ENCODE results near the gene ZNF436. TPM values are rescaled to one million over a fixed set of nuclear protein-coding genes. Genes with fewer than 3 reads are reported as not detected.

Gene ZNF436
- polyA plus RNA-seq, 1 donor from 2014 or later = 27.1 TPM

GRCh38 chr1:23354245-23354644 is 15.4 kb downstream of the ZNF436 start:
- Histone ChIP-seq H3K9ac (ENCODE audit: low read length) (no peak overlapping the region), H3K27ac (ENCODE audit: low read length) (no peak overlapping the region), H3K27me3 (ENCODE audit: insufficient read depth, low read depth, low read length) (no peaks in the 10 kb centered on the region), H2AFZ (ENCODE audit: low read depth, low read length) (no peak overlapping the region), H3K9me2 (ENCODE audit: insufficient read depth, low read length) (no peaks in the 10 kb centered on the region), H3F3A (ENCODE audit: insufficient read depth, low read length, poor library complexity, severe bottlenecking) (no peaks in the 10 kb centered on the region), H3K36me3 (ENCODE audit: insufficient read depth, low read length) (no peaks in the 10 kb centered on the region), H4K20me1 (ENCODE audit: insufficient read depth) (no peaks in the 10 kb centered on the region), H3K4me2 (ENCODE audit: low read length) (no peak overlapping the region), H3K79me2 (replicated peaks; ENCODE audit: insufficient read depth, low read length) (no peaks in the 10 kb centered on the region), H3K4me3 (ENCODE audit: low read length) (no peak overlapping the region), H3K9me3 (ENCODE audit: low read length) (no peaks in the 10 kb centered on the region)
- TF ChIP-seq EZH2 (IDR thresholded peaks at IDR 0.05; ENCODE audit: borderline replicate concordance, insufficient read depth, low read length, poor library complexity, severe bottlenecking) (no peak), POLR2AphosphoS5 (IDR thresholded peaks at IDR 0.05) (no peak), RAD21 (conservative IDR thresholded peaks at IDR 0.05) (no peak), TAF1 (IDR thresholded peaks at IDR 0.05; ENCODE audit: low read depth) (no peak), EP300 (conservative IDR thresholded peaks at IDR 0.05; ENCODE audit: poor library complexity, severe bottlenecking) (no peak), CTCF (IDR thresholded peaks at IDR 0.05; ENCODE audit: poor library complexity, severe bottlenecking) (no peak), MXI1 (conservative IDR thresholded peaks at IDR 0.05; ENCODE audit: poor library complexity, severe bottlenecking) (no peak), SMC3 (conservative IDR thresholded peaks at IDR 0.05; ENCODE audit: poor library complexity) (no peak)
- TF ChIP-seq, protein P1, sequence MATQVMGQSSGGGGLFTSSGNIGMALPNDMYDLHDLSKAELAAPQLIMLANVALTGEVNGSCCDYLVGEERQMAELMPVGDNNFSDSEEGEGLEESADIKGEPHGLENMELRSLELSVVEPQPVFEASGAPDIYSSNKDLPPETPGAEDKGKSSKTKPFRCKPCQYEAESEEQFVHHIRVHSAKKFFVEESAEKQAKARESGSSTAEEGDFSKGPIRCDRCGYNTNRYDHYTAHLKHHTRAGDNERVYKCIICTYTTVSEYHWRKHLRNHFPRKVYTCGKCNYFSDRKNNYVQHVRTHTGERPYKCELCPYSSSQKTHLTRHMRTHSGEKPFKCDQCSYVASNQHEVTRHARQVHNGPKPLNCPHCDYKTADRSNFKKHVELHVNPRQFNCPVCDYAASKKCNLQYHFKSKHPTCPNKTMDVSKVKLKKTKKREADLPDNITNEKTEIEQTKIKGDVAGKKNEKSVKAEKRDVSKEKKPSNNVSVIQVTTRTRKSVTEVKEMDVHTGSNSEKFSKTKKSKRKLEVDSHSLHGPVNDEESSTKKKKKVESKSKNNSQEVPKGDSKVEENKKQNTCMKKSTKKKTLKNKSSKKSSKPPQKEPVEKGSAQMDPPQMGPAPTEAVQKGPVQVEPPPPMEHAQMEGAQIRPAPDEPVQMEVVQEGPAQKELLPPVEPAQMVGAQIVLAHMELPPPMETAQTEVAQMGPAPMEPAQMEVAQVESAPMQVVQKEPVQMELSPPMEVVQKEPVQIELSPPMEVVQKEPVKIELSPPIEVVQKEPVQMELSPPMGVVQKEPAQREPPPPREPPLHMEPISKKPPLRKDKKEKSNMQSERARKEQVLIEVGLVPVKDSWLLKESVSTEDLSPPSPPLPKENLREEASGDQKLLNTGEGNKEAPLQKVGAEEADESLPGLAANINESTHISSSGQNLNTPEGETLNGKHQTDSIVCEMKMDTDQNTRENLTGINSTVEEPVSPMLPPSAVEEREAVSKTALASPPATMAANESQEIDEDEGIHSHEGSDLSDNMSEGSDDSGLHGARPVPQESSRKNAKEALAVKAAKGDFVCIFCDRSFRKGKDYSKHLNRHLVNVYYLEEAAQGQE (IDR thresholded peaks at IDR 0.05; ENCODE audit: borderline replicate concordance) = no peak

DNA sequence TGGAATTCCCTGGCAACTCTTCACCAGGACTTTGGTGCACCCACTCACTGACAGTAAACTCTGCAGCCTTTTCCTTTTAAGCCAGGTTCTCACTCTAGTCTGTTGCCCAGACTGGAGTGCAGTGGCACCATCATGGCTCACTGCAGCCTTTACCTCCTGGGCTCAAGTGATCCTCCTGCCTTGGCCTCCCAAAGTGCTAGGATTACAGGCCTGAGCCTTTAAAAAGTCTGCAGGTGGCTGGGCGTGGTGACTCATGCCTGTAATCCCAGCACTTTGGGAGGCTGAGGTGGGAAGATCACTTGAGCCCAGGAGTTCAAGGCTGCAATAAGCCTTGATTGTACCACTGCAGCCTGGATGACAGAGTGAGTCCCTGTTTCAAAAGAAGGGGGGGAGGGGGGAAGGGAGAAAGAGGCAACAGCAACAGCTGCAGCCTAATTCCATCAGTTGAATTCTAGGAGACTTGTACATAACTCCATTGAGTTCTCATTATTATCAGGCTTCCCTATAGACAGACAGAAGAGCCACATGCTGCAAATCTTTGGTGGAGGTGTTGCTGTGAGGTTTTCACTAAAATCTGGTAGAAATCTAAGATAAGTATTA is 17.4 kb downstream of the ZNF436 start:
- no peak overlapping the region for H3K27ac ChIP-seq (ENCODE audit: low read length)
- TF ChIP-seq EP300 (conservative IDR thresholded peaks at IDR 0.05; ENCODE audit: poor library complexity, severe bottlenecking) (no peak), RAD21 (conservative IDR thresholded peaks at IDR 0.05) (no peak), SMC3 (conservative IDR thresholded peaks at IDR 0.05; ENCODE audit: poor library complexity) (no peak), MXI1 (conservative IDR thresholded peaks at IDR 0.05; ENCODE audit: poor library complexity, severe bottlenecking) (no peak), TAF1 (IDR thresholded peaks at IDR 0.05; ENCODE audit: low read depth) (no peak), EZH2 (IDR thresholded peaks at IDR 0.05; ENCODE audit: borderline replicate concordance, insufficient read depth, low read length, poor library complexity, severe bottlenecking) (no peak), POLR2AphosphoS5 (IDR thresholded peaks at IDR 0.05) (no peak), CTCF (IDR thresholded peaks at IDR 0.05; ENCODE audit: poor library complexity, severe bottlenecking) (no peak)
- TF ChIP-seq, protein P1 (IDR thresholded peaks at IDR 0.05; ENCODE audit: borderline replicate concordance) = no peak
- no peaks in the 10 kb centered on the region for H3K9me2 ChIP-seq (ENCODE audit: insufficient read depth, low read length)
- no peaks in the 10 kb centered on the region for H4K20me1 ChIP-seq (ENCODE audit: insufficient read depth)
- H3K4me2 ChIP-seq (ENCODE audit: low read length) = no peak overlapping the region
- H3K9ac ChIP-seq (ENCODE audit: low read length) = no peak overlapping the region
- no peak overlapping the region for H3K4me3 ChIP-seq (ENCODE audit: low read length)
- H3K36me3 ChIP-seq (ENCODE audit: insufficient read depth, low read length) = no peaks in the 10 kb centered on the region
- no peaks in the 10 kb centered on the region for H3F3A ChIP-seq (ENCODE audit: insufficient read depth, low read length, poor library complexity, severe bottlenecking)
- no peaks in the 10 kb centered on the region for H3K9me3 ChIP-seq (ENCODE audit: low read length)
- no peak overlapping the region for H2AFZ ChIP-seq (ENCODE audit: low read depth, low read length)
- no peaks in the 10 kb centered on the region for H3K79me2 ChIP-seq (replicated peaks; ENCODE audit: insufficient read depth, low read length)
- H3K27me3 ChIP-seq (ENCODE audit: insufficient read depth, low read depth, low read length) = no peaks in the 10 kb centered on the region

Data from neural cell (in vitro differentiated cells).